Stimulated activated naive CD8-positive, alpha-beta T cell treated with anti-CD3 and anti-CD28 coated beads, Interleukin-15, amount 100 ng/mL, for 72 hours (primary cell): ENCODE results near the gene DOCK4.

ENCODE experiments used
- ATAC-seq: fragments of 150-1000 bp; cut with Tn5 transposase; 2 replicates; pipeline ENCODE4 v1.10.0; 2021; ENCODE audit warnings: mild to moderate bottlenecking, moderate library complexity
- DNase-seq, 2 donors: peaks; one replicate each; pipeline ENCODE4 v3.0.0; 2021 to 2022
- H3K27ac Mint-ChIP-seq, 2 donors: one replicate each; pipeline ENCODE4 v1.8.0; 2022; ENCODE audit warnings: mild to moderate bottlenecking in 2 of 2, mixed read lengths in 2 of 2, moderate library complexity in 2 of 2
- H3K27me3 Mint-ChIP-seq: one replicate; pipeline ENCODE4 v1.8.0; 2022; ENCODE audit warnings: mixed read lengths
- H3K4me1 Mint-ChIP-seq: one replicate; pipeline ENCODE4 v1.8.0; 2022; ENCODE audit warnings: mild to moderate bottlenecking, mixed read lengths
- H3K4me3 Mint-ChIP-seq, 2 donors: one replicate each; pipeline ENCODE4 v1.8.0; 2022; ENCODE audit warnings: mild to moderate bottlenecking in 2 of 2, mixed read lengths in 2 of 2, moderate library complexity in 1 of 2
- H3K9me3 Mint-ChIP-seq, 2 donors: one replicate each; pipeline ENCODE4 v1.8.0; 2022; ENCODE audit warnings: mixed read lengths in 2 of 2

DOCK4 gene

GRCh38 chr7:112063974-112064373 lies 142.2 kb downstream of the DOCK4 start:
- Mint-ChIP-seq H3K9me3 (no peaks in the 10 kb centered on the region), H3K4me1 (no peaks in the 10 kb centered on the region), H3K27me3 (peaks cover 23% of the 10 kb centered on the region), H3K4me3 (no peak overlapping the region), H3K27ac (no peak overlapping the region)
- ATAC-seq, result no peak
- no peak for DNase-seq

DNA sequence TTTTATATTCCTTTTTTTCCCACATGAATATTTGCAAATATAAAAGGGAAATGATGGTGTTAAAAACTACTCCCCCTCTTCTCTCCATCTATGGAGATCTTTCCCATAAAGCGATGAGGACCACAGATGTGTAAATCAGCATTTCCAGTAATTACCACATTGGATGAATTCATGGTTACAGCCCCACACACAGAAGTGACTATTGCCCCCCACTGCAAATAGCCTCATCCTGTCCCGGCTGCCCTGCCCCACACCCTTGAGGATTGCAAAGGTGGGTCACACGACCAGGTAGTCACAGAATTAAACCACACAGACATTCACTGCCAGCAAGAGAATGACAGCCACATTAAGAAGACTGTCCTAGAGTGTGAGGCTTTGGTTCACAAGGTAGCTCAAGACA lies 145.1 kb downstream of the DOCK4 start:
- Mint-ChIP-seq H3K27me3 (peaks cover 12% of the 10 kb centered on the region), H3K9me3 (no peaks in the 10 kb centered on the region), H3K4me1 (no peaks in the 10 kb centered on the region), H3K27ac (peak overlapping the region in 1 of 2 donors; percentile 49), H3K4me3 (no peak overlapping the region)
- ATAC-seq (no peak), DNase-seq (no peak)

- ATAC-seq (no peak), DNase-seq (no peak)
- H3K9me3 Mint-ChIP-seq, result no peaks in the 10 kb centered on the region
- no peaks in the 10 kb centered on the region for H3K4me1 Mint-ChIP-seq
- peaks cover 12% of the 10 kb centered on the region for H3K27me3 Mint-ChIP-seq
- no peak overlapping the region for H3K4me3 Mint-ChIP-seq
- H3K27ac Mint-ChIP-seq, result no peak overlapping the region
These were observed 145.6 kb downstream of the DOCK4 start for GRCh38 chr7:112060625-112061024.

DNA sequence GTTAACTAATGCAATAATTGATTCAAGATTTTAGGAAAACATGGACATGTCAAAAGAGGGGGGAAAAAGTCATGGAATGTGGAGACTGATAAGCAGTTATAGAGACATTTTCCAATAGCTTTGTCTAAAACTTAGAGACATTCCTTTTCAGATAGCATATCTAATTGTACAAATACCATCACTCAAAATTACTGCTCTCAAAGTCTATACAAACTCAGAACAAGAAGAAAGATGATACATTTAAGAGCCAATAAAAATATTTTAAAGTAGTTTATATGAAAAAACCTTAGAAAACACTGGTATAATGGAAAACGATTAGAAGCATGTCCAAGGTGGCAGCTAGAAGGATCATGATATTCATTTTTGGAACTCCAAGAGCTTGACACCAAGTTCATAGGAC lies 146.5 kb downstream of the DOCK4 start:
- Mint-ChIP-seq H3K4me1 (no peaks in the 10 kb centered on the region), H3K4me3 (no peak overlapping the region), H3K9me3 (no peaks in the 10 kb centered on the region), H3K27ac (no peak overlapping the region), H3K27me3 (peaks cover 12% of the 10 kb centered on the region)
- no peak for ATAC-seq
- DNase-seq, result no peak

DNA sequence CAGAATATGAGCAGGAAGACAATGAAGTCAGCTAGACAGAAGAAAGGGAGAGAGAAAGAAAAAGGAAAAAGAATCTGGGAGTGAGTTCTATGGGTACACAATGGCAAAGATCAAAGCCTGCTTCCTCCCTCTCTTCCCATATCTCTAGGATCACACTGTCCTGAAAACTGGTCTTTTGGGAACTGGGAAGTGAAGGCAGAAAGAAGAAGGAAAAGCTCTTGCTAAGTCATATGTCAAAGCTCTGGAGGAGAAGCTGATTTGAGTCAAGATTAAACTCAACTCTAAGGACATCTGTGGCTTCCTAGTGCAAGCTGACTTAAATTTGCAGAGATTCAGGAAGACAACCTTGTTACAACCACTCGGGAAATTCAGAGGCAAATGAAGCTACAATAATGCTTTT lies 147.5 kb downstream of the DOCK4 start:
- DNase-seq (no peak), ATAC-seq (no peak)
- Mint-ChIP-seq H3K4me3 (no peak overlapping the region), H3K4me1 (no peaks in the 10 kb centered on the region), H3K27ac (peak overlapping the region in 1 of 2 donors; percentile 6), H3K27me3 (peaks cover 10% of the 10 kb centered on the region), H3K9me3 (no peaks in the 10 kb centered on the region)

- no peaks in the 10 kb centered on the region for H3K27me3 Mint-ChIP-seq
- H3K4me1 Mint-ChIP-seq, result no peaks in the 10 kb centered on the region
- no peak overlapping the region for H3K4me3 Mint-ChIP-seq
- H3K27ac Mint-ChIP-seq, result no peak overlapping the region
- no peaks in the 10 kb centered on the region for H3K9me3 Mint-ChIP-seq
- DNase-seq (no peak), ATAC-seq (peak; percentile 71)
These were observed 149.8 kb downstream of the DOCK4 start for GRCh38 chr7:112056409-112056808.

DNA sequence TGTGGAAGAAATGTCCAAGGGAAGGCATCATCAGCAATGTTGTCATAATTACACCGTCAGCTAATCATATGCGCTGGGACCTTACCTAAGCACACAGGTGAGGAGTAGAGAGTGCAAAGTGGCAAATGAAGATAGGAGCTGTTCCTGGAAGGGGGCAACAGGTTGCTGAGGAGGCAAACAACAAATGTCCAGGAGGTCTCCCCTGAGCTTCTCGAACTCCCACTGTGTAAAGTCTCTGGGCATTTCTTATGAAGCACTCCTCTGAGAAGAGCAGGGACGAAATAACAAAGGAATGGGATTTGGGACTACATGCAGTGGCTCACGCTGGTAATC lies 152.5 kb downstream of the DOCK4 start:
- H3K9me3 Mint-ChIP-seq, result no peaks in the 10 kb centered on the region
- no peaks in the 10 kb centered on the region for H3K4me1 Mint-ChIP-seq
- H3K27me3 Mint-ChIP-seq, result no peaks in the 10 kb centered on the region
- H3K27ac Mint-ChIP-seq, result no peak overlapping the region
- ATAC-seq, result no peak
- no peak for DNase-seq
- no peak overlapping the region for H3K4me3 Mint-ChIP-seq

DNA sequence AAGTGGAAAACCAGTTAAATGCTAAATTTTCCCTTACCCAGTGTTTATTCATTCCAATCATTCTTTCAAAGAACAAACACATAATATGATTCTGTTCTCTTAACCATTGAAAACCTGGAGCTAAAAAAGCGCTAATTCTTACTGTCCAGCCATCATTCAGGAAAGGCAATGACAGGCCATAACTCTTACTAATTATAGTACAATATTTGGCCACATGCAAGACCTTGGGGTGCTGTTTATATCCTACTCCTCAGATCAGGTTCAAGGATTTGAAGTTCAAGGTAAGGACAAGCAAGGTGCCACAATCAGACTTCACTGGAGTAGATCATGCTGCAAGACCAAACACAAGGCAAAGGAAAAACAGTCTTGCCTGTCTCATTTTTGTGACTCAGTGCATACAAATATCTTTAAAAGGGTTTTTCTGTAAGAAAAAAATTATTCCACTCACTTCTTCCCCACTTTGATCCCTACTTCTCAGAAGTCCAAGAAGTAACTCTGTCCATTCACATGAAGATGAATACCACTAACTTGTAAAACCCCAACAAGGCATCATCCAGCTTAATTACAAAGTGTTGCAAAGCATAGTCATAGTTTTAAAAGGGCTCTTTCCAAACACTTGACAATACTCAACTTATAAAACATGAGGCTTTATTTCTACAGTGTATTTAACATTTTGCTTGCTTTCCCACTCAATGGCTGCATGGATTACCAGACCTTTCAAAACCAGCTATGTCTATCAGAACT lies 153.0 kb downstream of the DOCK4 start:
- H3K9me3 Mint-ChIP-seq, result no peaks in the 10 kb centered on the region
- H3K27ac Mint-ChIP-seq, result no peak overlapping the region
- no peaks in the 10 kb centered on the region for H3K4me1 Mint-ChIP-seq
- no peak for DNase-seq
- no peak for ATAC-seq
- H3K27me3 Mint-ChIP-seq, result no peaks in the 10 kb centered on the region
- no peak overlapping the region for H3K4me3 Mint-ChIP-seq

DNA sequence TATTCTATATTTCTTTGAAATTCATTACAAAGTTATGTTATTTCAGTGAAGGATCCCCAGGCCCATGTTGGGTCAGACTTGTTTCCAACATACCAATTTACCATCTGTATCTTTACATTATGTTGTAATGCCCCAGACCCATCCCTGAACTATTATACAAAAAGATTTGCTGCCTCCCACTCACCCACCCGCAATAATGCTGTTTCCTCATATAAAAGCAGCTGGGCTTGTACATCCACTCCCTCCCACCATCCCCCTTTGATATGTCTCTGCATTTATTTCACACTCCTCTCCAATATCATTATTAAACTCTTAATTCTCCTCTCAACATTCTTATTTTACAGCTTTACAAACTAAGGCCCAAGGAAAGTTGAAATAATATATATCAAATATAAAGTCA lies 153.7 kb downstream of the DOCK4 start:
- H3K27me3 Mint-ChIP-seq, result no peaks in the 10 kb centered on the region
- ATAC-seq (no peak), DNase-seq (no peak)
- no peak overlapping the region for H3K27ac Mint-ChIP-seq
- H3K9me3 Mint-ChIP-seq, result no peaks in the 10 kb centered on the region
- H3K4me1 Mint-ChIP-seq, result no peaks in the 10 kb centered on the region
- H3K4me3 Mint-ChIP-seq, result no peak overlapping the region

DNA sequence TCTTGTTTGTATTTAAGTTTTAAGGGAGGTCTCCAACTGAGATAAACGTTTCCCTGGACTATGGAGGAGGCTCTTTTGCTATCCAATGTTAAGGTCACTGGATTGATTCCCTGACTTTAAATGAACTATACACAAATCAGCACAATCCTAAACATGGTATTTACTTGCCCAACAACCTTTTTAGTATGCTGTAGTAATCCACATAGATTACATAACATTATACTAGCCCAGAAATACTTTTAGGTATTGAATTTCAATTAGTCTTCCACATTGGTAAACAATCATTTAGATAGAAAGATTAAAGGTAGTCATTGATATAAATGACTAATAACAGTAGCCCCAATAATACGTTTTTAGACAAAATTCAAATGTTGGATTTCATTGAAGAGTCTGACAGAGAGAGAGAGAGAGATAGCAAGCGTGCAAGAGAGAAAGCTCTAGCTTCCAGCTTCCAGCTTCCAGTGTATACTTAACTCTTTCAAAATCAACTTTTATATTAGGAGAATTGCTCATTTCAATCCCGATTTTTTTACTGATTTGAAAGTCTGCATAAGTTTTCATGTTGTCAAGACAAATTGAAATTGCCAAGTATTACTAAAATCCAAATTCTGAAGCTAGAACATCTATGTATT lies 155.8 kb downstream of the DOCK4 start:
- peaks cover 10% of the 10 kb centered on the region for H3K27me3 Mint-ChIP-seq
- H3K27ac Mint-ChIP-seq, result no peak overlapping the region

GRCh38 chr7:112049555-112050249 lies 156.5 kb downstream of the DOCK4 start:
- DNase-seq (no peak), ATAC-seq (no peak)
- Mint-ChIP-seq H3K4me3 (no peak overlapping the region), H3K4me1 (no peaks in the 10 kb centered on the region), H3K27me3 (peaks cover 16% of the 10 kb centered on the region), H3K27ac (no peak overlapping the region), H3K9me3 (peaks cover 0 to 9% of the 10 kb centered on the region in 2 donors)

More for the DNA sequence above, 155.8 kb downstream of the DOCK4 start:
- DNase-seq, result no peak
- Mint-ChIP-seq H3K4me1 (no peaks in the 10 kb centered on the region), H3K4me3 (no peak overlapping the region), H3K9me3 (peaks cover 0 to 9% of the 10 kb centered on the region in 2 donors)
- no peak for ATAC-seq

DNA sequence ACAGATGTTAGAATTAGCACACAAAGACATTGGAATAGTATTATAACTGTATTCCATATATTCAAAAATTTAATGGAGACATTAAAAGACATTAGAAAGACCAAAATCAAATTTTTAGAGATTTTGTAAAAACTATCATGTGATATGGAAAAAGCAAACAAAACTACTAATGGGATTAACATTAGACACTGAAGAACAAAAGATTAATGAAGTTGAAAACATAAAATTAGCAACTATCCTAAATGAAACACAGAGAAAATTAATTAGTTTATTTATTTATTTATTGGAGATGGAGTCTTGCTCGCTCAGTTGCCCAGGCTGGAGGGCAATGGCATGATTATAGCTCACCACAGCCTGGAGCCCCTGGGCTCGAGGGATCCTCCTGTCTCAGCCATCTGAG lies 158.8 kb downstream of the DOCK4 start:
- Mint-ChIP-seq H3K4me1 (no peaks in the 10 kb centered on the region), H3K9me3 (peaks cover 0 to 9% of the 10 kb centered on the region in 2 donors), H3K4me3 (no peak overlapping the region), H3K27ac (no peak overlapping the region), H3K27me3 (peaks cover 21% of the 10 kb centered on the region)
- no peak for DNase-seq
- ATAC-seq, result no peak

GRCh38 chr7:112045222-112045621 lies 161.0 kb downstream of the DOCK4 start:
- Mint-ChIP-seq H3K27me3 (peaks cover 21% of the 10 kb centered on the region), H3K4me1 (no peaks in the 10 kb centered on the region), H3K9me3 (peaks cover 0 to 9% of the 10 kb centered on the region in 2 donors), H3K27ac (no peak overlapping the region), H3K4me3 (no peak overlapping the region)
- ATAC-seq (no peak), DNase-seq (no peak)

- H3K27ac Mint-ChIP-seq, result no peak overlapping the region
- H3K27me3 Mint-ChIP-seq, result peaks cover 21% of the 10 kb centered on the region
- H3K4me3 Mint-ChIP-seq, result no peak overlapping the region
- DNase-seq (no peak), ATAC-seq (no peak)
- H3K9me3 Mint-ChIP-seq, result peaks cover 0 to 9% of the 10 kb centered on the region in 2 donors
- H3K4me1 Mint-ChIP-seq, result no peaks in the 10 kb centered on the region
These were observed 163.6 kb downstream of the DOCK4 start for GRCh38 chr7:112042631-112043030.

- Mint-ChIP-seq H3K4me3 (no peak overlapping the region), H3K27me3 (no peaks in the 10 kb centered on the region), H3K27ac (no peak overlapping the region), H3K9me3 (no peaks in the 10 kb centered on the region), H3K4me1 (no peaks in the 10 kb centered on the region)
- ATAC-seq, result no peak
- no peak for DNase-seq
These were observed 167.8 kb downstream of the DOCK4 start for GRCh38 chr7:112038353-112038752.

DNA sequence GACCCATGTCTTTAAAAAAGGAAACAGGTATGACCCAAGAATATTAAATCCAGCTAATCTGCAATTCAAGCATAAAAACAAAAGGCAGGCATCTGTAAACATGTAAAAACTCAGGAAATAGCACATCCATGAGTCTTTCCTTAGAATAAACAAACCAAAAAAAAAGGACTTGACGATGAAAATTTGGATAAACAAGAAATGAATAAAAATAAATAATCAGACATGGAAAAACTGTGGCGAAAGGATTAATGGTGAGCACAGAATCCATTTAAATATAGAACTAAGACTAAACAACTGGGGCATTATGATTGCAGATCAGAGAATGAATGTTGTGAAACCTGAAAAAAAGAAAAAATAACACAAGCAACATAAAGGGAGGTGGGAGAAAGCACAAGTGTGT lies 170.1 kb downstream of the DOCK4 start:
- Mint-ChIP-seq H3K27ac (peak overlapping the region in 1 of 2 donors; percentile 28), H3K4me3 (no peak overlapping the region), H3K27me3 (peaks cover 9% of the 10 kb centered on the region), H3K4me1 (no peaks in the 10 kb centered on the region), H3K9me3 (no peaks in the 10 kb centered on the region)
- ATAC-seq, result no peak
- DNase-seq, result no peak
